Measurements from ENCODE around the gene LCE2D. TPM values are rescaled to one million over a fixed set of nuclear protein-coding genes. Genes with fewer than 3 reads are reported as not detected.
A peak's percentile ranks its signal among the peaks of the same experiment; 100 is the strongest.
"Not testable (repeated sequence)": the region's sequence is repeated elsewhere in the genome, so short reads cannot be mapped to it uniquely, and the experiment has no call there.

LCE2D gene
- total RNA-seq, 2 donors from 2014 or later: not detected

DNA sequence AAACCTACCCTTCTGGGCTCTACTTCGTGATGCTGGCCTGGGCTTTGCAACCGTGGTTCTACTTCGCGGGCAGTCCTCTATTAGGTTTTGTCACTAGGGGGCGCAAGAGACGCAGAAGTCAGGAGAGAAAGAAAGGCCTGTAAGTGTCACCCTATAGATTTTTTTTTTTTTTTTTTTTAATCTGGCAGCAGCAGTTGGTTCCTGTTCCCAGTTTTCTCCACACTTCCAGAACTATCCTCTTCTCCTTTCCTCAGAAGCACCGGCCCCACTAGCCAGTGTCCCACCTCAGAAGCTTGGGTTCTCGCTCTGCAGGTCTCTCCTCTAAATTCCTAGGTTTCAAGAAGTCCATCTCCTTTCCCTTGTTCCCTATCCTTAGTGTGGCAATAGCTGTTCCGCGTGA lies 9.1 kb upstream of the LCE2D start:
- Histone ChIP-seq H3K4me3 (no peak overlapping the region), H3K27me3 (no peaks in the 10 kb centered on the region), H3K9me3 (no peaks in the 10 kb centered on the region), H3K4me1 (no peaks in the 10 kb centered on the region), H3K9ac (ENCODE audit: low read depth in 2 of 2, low read length in 2 of 2) (no peak overlapping the region), H3K36me3 (no peaks in the 10 kb centered on the region), H3K27ac (no peak overlapping the region)
- intact Hi-C loops (cut with DNase I): no loop called here
- TF ChIP-seq, protein P1, sequence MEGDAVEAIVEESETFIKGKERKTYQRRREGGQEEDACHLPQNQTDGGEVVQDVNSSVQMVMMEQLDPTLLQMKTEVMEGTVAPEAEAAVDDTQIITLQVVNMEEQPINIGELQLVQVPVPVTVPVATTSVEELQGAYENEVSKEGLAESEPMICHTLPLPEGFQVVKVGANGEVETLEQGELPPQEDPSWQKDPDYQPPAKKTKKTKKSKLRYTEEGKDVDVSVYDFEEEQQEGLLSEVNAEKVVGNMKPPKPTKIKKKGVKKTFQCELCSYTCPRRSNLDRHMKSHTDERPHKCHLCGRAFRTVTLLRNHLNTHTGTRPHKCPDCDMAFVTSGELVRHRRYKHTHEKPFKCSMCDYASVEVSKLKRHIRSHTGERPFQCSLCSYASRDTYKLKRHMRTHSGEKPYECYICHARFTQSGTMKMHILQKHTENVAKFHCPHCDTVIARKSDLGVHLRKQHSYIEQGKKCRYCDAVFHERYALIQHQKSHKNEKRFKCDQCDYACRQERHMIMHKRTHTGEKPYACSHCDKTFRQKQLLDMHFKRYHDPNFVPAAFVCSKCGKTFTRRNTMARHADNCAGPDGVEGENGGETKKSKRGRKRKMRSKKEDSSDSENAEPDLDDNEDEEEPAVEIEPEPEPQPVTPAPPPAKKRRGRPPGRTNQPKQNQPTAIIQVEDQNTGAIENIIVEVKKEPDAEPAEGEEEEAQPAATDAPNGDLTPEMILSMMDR (IDR thresholded peaks at IDR 0.05): peak; percentile 57
- peak; percentile 72 for DNase-seq

DNA sequence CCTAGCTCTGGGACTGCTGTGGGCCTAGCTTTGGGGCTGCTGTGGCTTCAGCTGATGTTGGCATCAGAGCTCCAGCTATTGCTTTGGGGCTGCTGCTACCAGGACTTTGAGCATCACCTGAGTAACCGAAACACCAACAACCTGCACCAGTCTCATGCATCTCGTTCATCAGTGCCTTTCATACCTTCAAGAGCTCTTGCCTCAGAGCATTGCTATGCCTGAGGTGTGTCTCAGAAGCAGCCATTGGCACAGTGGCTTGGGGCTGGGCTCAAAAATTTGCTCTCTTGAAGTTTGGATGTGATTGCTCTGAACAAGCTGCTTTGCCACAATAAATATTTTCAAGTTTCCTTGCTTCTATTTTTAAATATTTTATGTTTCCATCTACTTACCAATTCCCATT lies 6.7 kb upstream of the LCE2D start:
- Histone ChIP-seq H3K27me3 (no peaks in the 10 kb centered on the region), H3K4me3 (no peak overlapping the region)

DNA sequence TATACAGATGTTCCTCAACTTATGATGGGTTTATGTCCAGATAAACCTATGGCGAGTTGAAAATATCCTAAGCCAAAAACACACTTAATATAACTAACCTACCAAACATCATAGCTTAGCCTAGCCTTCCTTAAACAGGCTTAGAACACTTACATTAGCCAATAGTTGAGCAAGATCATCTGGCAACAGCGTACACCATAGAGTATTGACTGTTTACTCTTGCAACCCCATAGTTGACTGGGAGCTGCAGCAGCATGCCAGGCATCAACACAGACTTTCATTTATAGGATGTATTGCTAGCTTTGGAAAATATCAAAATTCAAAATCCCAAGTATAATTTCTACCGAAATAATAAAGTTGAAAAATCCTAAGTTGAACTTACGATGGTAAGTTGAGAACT lies 5.5 kb upstream of the LCE2D start:
- H3K9me3 ChIP-seq: no peaks in the 10 kb centered on the region
- no peaks in the 10 kb centered on the region for H3K36me3 ChIP-seq
- no peak for DNase-seq
- H3K27me3 ChIP-seq: no peaks in the 10 kb centered on the region
- H3K4me1 ChIP-seq: no peaks in the 10 kb centered on the region
- H3K4me3 ChIP-seq: no peak overlapping the region
- no peak overlapping the region for H3K9ac ChIP-seq (ENCODE audit: low read depth in 2 of 2, low read length in 2 of 2)
- no peak overlapping the region for H3K27ac ChIP-seq
- intact Hi-C loops (cut with DNase I): no loop called here
- TF ChIP-seq, protein P1 (IDR thresholded peaks at IDR 0.05): no peak

More for the DNA sequence above, 6.7 kb upstream of the LCE2D start:
- DNase-seq: no peak
- TF ChIP-seq, protein P1 (IDR thresholded peaks at IDR 0.05): no peak
- H3K9me3 ChIP-seq: no peaks in the 10 kb centered on the region
- no peak overlapping the region for H3K9ac ChIP-seq (ENCODE audit: low read depth in 2 of 2, low read length in 2 of 2)
- intact Hi-C loops (cut with DNase I): no loop called here
- H3K36me3 ChIP-seq: no peaks in the 10 kb centered on the region
- no peaks in the 10 kb centered on the region for H3K4me1 ChIP-seq
- no peak overlapping the region for H3K27ac ChIP-seq

DNA sequence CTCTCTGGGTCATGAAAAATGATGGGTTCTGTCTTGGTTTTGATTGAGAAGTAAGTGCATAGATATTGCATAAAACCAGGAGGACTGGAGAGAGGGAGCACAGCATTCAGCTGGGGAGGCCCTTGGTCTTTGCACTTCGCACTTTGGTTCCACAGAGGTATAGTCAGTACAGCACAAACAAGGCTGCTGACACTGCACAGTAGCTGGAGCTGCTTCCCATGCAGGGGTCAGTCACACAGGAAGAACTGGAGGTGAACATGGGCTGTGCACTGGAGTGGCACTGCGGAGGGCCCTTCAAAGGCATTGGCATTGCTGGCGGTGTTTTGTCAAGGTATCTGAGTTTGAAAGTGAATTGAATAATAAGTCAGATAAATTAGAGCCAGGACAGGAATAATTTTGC lies 4.5 kb upstream of the LCE2D start:
- H3K4me1 ChIP-seq: no peaks in the 10 kb centered on the region
- no peaks in the 10 kb centered on the region for H3K9me3 ChIP-seq
- no peak overlapping the region for H3K4me3 ChIP-seq
- H3K27ac ChIP-seq: no peak overlapping the region
- intact Hi-C loops (cut with DNase I): no loop called here
- no peak for DNase-seq
- H3K36me3 ChIP-seq: no peaks in the 10 kb centered on the region
- H3K9ac ChIP-seq (ENCODE audit: low read depth in 2 of 2, low read length in 2 of 2): no peak overlapping the region
- H3K27me3 ChIP-seq: no peaks in the 10 kb centered on the region
- TF ChIP-seq, protein P1 (IDR thresholded peaks at IDR 0.05): no peak

DNA sequence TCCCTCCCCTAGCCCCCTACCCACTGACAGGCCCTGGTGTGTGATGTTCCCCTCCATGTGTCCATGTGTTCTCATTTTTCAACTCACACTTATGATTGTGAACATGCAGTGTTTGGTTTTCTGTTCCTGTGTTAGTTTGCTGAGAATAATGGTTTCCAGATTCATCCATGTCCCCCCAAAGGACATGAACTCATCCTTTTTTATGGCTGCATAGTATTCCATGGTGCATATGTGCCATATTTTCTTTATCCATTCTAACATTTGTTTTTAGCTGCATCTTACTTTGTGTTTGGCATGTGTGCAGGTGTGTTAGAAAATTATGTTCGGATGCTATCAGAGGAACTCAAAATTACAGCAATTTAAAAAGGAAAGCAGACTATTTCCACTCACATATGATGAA lies 3.0 kb downstream of the LCE2D start:
- H3K27me3 ChIP-seq; H3K27ac ChIP-seq; H3K36me3 ChIP-seq; intact Hi-C loops (cut with DNase I); H3K4me3 ChIP-seq; H3K9ac ChIP-seq (ENCODE audit: low read depth in 2 of 2, low read length in 2 of 2); DNase-seq; H3K4me1 ChIP-seq; H3K9me3 ChIP-seq: not testable (repeated sequence)

DNA sequence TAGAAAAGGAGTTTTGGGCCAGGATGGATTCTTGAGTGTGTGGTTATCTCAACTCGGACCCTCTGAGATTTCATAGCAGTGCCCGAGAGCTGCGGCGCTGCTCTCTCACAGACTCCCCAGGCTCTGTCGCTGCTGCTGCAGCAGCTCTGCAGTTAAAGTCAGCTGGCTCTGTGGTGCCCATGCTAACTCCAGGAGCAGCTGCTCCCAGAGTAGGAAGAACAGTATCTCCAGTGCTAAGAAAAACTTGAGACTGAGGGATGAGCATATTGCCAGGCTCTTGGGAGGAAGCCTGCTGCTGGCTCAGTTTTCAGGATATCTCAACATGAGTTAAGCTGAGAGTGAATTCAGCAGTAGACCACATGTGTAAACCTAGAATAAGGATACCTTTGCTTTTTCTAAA lies 4.5 kb downstream of the LCE2D start:
- intact Hi-C loops (cut with DNase I): no loop called here
- Histone ChIP-seq H3K36me3 (no peaks in the 10 kb centered on the region), H3K4me1 (no peaks in the 10 kb centered on the region), H3K27me3 (no peaks in the 10 kb centered on the region), H3K9me3 (no peaks in the 10 kb centered on the region), H3K9ac (ENCODE audit: low read depth in 2 of 2, low read length in 2 of 2) (no peak overlapping the region), H3K4me3 (no peak overlapping the region), H3K27ac (no peak overlapping the region)
- DNase-seq: no peak
- TF ChIP-seq, protein P1 (IDR thresholded peaks at IDR 0.05): no peak
